ENCODE measurements around the gene OPHN1.
"Not testable (repeated sequence)": the region's sequence is repeated elsewhere in the genome, so short reads cannot be mapped to it uniquely, and the experiment has no call there.

Gene OPHN1

DNA sequence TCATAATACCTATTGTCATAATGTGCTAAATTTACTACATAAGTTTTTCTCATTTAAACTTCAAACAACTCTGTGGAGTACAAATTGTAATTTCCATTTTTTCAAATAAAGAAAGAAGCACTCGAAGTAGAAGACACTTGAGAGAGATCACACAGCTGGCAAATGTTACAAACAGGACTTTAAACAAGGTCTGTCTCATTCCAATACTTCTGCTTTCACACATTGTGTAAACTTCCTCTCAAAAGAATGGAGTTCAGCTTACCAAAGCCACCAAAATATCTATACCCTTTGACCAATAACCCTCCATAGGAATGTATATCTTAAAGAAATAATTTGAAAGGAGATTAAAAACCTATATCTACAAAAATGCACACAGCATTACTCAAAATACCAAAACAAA is 88.3 kb downstream of the OPHN1 start:
- no peak for DNase-seq

DNA sequence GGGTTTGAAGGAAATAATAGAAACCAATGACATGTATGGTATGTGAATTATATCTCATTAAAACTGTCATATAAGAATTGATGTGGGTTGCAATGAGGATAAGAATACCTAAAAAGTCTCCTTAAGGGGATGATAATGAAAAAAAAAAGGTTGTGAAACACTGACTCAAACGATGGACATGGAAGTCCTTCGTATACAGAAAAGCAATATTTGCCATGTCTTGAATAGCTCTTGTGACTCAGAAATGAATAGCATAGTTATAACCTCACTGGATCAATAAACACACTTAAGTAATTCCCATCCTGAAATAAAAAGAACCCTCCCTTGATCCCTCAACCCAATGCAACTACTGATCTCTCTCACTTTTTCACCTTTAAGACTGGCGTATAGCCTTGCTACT is 89.7 kb downstream of the OPHN1 start:
- no peak for DNase-seq

DNA sequence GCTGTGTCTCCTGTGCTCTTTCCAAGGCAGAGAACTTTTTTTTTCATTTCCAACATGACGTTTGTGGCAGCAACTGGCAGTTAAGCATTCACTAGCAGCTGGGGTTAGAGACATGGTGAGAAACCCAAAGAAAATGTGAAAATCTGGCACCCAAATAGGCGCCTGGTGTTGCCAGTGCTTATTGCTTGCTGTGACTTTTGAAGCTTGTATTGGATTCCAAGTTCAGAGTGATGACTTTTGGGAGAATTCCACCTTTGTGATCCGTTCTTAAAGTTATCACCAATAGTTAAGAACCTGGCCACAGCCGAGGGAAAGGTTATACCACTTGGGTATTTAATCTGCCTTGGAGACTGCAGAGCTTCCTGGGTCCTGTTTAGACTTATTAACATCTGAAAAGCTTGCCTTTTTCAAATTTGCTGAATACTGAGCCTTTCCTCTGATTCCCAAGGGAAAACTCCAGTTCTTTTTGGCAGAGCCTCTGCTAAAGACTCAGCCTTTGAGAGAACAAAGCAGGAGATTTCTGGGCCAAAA is 101.0 kb downstream of the OPHN1 start:
- DNase-seq, result no peak

DNA sequence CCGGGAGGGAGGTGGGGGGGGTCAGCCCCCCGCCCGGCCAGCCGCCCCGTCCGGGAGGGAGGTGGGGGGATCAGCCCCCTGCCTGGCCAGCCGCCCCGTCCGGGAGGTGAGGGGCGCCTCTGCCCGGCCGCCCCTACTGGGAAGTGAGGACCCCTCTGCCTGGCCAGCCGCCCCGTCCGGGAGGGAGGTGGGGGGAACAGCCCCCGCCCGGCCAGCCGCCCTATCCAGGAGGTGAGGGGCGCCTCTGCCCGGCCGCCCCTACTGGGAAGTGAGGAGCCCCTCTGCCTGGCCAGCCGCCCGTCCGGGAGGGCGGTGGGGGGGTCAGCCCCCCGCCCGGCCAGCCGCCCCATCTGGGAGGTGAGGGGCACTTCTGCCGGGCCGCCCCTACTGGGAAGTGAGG is 106.5 kb downstream of the OPHN1 start:
- not testable (repeated sequence) for DNase-seq

DNA sequence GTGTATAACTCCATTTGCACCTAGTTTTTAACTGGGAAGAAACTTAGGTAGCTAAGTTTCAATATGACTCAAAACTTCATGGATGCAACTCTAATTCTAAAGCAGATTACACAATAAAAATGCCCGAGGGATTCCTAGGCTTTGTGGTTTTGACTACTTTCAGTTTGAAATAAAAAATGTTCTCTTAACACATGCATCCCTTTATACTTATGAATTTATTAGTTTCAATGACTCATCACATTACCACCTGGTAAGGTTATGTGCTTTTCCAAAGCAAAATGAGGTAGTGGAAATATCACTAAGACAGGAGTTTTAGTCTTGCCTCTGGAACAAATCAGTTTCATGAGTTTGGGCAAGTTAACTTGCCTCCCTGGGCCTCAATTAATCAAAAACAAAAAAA is 125.5 kb downstream of the OPHN1 start:
- DNase-seq, result no peak

DNA sequence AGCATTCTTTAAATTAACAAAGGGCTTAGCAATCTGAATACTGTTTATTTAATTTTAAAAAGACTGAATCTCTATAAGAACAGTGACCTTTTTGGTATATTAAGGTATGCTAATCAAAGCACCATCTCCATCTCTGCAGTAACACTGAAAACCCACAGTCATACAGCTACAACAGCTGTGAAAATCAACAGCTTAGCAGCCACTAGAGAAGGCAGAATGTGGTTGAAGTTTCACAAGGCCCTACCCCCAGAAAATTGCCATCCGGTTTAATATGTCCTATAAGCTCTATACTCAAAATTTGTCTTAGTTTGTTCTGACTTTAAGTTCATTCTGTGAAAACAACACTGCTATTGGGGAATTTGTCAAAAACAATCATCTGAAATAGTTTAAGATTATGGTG is 128.7 kb downstream of the OPHN1 start:
- no peak for DNase-seq

DNA sequence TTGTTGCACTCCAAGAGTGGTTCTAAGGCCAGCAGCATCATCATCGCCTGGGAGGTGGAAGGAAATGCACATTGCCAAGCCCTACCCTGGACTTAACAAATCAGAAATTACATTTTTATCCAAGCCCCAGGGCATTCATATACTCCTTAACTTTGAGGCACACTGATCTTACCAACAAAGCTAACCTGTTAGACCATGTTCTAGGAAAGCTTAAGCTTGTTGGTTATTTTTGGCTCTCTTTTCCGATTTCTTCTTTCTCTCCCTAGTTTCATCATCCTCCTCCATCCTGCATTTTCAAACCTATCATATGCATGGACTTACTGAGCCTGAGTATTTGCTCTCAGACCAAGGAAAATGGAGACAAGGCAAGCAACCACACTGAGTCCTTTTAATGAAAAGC is 133.4 kb downstream of the OPHN1 start:
- DNase-seq, result no peak

DNA sequence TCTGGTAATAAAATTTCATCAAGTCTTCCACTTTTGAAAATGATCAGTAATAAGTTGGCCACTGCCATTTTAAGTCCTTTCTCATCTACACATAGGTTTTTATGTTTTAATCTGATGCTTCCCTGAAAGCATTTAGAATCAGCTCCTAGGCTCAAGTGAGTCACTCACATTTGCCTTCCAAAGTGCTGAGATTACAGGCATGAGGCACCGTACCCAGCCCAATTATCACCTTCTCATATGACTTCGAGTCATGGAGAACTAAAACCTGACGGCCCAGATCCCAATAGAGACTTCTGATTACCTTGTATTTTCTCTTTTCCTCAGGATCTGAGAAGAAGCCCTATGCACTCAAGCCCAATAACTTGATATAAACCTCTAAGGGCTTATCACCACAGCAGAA is 140.8 kb downstream of the OPHN1 start:
- DNase-seq, result no peak

DNA sequence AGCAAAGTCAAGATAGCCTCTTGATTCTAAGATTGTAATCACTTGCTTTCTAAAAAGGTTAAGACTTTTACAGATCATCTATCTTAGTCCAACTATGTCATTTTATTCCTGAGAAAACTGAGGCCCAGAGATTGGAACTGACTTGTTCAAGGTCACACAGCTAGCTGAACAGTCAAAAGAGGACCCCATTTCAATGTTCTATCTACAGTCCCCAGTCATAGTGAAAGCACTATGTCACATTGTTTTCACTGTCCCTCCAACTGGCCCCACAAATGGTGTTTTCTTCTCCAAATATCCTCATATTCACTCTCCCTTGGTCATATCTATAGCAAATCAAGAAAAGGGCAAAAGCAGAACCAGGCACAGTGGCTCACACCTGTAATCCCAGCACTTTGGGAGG is 145.2 kb downstream of the OPHN1 start:
- no peak for DNase-seq

DNA sequence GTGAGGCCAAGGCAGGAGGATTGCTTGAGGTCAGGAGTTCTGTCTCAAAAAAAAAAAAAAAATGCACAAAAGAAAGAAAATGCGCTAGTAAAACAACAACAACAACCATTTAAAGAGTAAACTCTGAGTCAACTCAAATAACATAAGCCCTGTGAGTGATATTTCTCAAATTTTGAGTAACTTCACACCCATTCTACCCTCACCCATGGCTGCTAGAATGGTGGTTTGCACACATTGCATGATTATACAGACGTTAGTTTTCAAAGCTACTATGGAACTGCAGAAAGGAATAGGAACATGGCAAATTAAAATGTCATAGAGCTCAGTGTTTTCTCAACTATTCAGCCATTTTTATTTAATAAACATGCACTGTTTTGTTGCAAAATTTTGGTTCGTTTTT is 145.9 kb downstream of the OPHN1 start:
- no peak for DNase-seq

DNA sequence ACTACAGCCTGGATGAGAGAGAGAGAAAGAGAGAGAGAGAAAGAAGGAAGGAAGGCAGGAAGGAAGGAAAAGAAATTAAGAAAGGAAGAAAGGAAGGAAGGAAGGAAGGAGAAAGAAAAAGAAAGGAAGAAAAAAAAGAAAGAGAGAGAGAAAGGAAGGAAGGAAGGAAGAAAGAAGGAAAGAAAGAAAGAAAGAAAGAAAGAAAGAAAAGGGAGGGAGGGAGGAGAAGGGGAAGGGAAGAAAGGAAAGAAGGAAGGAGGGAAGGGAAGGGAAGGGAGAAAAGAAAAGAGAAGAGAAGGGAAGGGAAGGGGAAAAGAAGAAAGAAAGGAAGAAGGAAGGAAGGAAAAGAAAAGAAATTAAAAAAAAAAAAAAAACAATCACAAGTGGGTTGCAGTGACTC is 146.3 kb downstream of the OPHN1 start:
- DNase-seq, result no peak

DNA sequence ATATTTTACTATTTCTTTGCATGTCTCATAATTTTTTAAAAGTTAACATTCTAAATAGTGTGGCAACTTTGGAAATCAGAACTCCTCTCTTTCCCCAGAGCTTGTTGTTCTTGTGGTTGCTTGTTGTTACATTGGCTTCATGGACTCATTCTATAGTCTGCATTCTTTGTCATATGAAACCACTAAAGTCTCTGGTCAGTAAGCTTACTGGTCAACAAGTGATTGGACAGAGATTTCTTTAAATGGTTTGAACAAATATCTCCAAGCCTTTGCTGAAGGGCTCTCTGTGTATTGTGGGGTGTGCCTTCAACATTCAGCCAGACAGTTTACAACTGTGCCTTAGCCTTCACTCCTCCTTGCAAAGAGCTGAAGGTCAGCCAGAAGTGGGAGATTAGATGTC is 147.2 kb downstream of the OPHN1 start:
- DNase-seq, result no peak

DNA sequence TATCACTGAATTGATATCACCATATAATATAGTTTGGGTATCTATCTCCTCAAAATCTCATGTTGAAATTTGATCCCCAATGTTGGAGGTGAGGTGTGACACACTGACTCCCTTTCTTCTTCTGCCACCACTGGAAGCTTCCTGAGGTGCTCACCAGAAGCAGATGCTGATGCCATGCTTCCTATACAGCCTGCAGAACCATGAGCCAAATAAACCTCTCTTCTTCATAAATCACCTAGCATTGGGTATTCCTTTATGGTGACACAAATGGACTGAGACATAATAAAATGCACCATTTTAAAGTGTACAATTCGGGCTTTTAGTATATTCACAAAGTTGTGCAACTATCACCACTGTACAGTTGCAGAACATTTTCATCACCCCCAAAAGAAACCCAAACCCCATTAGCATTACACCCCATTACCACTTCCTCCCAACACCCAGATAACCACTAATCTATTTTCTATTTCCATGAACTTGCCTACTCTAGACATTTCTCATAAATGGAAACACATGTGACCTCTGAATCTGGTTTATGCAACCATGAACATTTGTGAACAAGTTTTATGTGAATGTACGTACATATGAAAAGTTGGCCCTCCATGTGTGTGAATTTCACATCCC is 148.9 kb downstream of the OPHN1 start:
- DNase-seq, result no peak

DNA sequence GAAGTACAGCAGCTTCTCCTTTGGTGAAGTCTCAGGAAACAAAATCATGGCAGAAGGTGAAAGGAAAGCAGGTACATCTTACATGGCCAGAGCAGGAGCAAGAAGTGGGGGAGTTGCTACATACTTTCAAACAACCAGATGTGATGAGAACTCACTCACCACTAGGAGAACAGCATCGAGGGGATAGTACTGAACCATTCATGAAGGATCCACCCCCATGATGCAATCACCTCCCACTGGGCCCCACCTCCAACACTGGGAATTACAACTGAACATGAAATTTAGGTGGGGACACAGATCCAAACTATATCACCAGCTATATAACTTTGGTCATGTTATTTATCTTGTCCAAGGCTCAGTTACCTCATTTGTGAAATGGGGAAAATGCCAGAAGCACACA is 159.4 kb downstream of the OPHN1 start:
- DNase-seq, result no peak

DNA sequence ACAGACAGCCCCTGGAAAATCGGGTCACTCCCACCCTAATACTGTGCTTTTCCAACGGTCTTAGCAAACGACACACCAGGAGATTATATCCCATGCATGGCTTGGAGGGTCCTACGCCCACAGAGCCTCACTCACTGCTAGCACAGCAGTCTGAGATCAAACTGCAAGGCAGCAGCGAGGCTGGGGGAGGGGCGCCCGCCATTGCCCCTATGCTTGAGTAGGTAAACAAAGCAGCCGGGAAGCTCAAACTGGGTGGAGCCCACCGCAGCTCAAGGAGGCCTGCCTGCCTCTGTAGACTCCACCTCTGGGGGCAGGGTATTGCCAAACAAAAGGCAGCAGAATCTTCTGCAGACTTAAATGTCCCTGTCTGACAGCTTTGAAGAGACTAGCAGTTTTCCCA is 168.5 kb downstream of the OPHN1 start:
- DNase-seq, result not testable (repeated sequence)

DNA sequence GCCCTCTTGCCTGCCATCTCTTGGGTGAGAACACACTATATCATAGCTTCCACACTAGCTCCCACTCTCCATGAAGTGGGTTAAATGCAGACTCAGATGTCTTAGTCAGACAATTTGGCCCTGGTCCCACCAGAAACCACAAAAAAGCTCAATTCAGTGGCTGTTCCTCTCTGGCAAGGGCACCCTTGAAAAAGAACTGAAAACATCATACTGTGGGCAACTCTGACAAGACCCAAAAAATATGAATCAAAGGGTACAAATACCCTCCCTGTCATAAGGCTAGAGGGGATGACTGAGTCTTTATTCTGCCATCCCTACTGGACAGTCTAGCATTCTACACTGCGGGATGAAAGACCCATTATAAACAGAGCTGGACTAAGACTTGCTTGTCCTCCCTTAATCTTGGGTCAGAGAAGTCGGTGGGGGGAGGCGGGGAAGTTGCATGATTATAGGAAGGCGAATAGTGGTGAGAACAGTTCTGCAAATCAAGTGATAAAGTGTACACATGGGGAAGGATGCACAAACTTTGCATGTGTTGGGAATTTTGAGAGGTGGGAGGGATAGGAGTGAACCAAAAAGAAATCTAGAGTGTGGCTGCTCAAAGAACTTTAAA is 172.1 kb downstream of the OPHN1 start:
- DNase-seq, result no peak

DNA sequence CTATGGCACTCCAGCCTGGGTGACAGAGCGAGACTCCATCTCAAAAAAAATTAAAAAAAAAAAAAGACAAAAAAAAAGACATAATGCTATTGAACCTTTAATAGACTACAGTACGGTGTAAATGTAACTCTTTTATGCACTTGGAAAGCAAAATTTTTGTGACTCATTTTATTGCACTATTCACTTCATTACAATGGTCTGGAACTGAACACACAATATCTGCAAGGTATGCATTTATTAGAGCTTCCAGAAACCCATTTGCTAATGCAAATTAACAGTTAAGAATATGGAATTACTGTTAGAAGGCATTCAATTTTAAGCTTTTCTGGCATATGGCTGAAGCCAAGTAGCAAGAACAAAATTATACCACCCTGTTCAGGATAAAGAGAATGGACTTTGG is 176.3 kb downstream of the OPHN1 start:
- DNase-seq, result no peak

DNA sequence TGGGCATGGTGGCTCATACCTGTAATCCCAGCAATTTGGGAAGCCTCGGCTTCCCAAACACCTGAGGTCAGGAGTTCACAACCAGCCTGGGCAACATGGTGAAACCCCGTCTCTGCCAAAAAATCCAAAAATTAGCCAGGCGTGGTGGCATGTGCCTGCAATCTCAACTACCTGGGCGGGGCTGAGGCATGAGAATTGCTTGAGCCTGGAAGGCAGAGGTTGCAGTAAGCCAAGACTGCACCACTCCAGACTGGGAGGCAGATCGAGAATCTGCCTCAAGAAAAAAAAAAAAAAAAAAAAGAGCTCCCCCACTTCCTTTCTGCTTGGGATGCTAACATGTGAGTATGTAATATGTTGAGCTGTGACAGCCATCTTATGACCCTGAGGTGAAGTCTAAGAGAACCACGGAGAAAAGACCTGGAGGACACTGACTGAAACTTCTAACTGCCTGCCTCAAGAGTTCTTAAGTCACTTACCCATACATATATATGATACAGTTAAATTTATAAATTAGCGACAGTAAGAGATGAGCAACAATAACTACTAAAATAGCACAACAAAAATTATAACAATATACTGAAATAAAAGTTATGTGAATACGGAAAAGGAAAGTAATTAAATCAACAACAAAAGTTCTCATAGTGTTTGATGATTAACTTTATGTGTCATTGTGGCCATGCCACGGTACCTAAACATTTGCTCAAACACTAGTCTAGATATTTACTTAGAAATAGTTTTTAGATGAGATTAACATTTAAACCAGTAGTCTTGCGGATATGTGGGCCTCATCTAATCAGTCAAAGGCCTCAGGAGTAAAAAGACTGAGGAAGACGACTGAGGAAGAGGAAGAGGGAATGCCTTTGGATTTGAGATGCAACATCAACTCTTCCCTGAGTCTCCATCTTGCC is 178.3 kb downstream of the OPHN1 start:
- DNase-seq, result no peak

DNA sequence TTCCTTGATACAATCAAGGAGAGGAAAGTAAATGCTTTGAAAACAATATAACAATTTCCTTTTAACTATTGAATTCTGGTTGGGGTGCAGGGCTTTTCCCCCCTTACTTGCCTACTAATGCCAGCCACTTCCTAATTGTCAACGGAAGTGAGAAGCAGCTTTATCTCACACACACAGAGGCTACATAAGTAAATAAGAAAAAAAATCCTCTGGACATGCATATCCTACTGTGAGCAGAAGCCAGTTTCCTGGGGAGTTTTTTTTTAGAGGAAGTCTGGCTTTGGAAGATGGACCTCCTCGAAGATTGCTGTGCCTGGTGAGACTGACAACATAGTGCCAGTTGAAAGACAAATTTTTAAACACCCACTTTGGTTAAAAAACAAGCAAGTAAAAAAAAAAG is 180.6 kb downstream of the OPHN1 start:
- no peak for DNase-seq

DNA sequence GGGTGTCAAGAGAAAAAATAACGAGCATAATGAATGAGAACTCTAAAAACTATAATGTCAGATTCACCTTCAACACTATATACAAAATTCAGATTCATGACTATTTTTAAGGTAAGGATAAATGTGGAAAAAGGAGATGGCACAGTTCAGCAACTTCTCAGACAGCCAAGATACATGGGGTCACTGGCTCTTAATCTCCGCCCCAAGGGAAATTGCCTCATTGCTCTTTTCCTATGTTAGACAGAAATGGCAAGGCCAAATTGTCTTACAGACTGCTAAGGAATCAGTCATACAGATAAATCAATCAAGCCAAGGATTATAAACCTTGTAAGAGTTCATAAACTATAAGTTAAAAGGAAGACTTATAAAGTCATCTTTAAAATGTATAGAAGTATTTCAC is 183.4 kb downstream of the OPHN1 start:
- DNase-seq, result no peak

DNA sequence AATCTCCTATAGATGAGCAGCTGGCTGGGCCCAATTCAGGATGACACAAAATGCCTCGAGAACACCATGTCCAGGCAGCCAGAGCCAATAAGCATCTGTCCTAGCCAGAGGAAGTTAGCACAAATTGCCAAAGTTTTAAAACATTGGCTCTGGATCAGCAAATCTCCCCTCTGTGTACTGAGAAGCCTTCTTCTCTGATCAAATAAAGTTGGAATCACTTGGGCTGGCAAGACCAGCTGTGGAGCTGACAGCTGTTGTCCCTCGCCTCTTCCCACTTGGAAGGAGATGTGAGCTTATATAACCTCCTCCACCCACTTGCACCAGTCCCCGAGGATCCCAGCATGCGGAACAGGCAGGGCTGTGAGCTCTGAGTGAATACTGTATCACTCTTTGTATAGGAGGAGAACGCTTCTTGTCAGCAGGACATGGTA is 183.9 kb downstream of the OPHN1 start:
- no peak for DNase-seq

DNA sequence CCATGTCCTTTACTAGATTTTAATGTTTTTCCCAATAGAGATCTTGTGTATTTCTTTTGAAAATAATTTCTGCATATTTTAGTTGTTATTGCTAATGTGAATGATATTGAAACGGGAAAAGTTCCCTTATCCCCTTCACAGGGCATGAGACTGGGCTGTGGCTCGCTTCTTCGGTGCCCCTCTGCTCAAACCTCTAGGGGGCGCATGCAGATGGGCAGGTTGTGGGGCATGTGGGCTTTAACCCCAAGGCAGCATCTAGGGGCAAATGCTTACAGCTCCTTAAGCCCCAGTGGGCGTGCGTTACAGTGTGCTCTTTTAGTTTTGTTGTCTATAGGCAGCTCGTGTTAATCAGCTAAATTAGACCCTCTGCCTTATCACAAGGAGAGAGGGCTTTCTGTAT is 194.7 kb downstream of the OPHN1 start:
- DNase-seq, result no peak

DNA sequence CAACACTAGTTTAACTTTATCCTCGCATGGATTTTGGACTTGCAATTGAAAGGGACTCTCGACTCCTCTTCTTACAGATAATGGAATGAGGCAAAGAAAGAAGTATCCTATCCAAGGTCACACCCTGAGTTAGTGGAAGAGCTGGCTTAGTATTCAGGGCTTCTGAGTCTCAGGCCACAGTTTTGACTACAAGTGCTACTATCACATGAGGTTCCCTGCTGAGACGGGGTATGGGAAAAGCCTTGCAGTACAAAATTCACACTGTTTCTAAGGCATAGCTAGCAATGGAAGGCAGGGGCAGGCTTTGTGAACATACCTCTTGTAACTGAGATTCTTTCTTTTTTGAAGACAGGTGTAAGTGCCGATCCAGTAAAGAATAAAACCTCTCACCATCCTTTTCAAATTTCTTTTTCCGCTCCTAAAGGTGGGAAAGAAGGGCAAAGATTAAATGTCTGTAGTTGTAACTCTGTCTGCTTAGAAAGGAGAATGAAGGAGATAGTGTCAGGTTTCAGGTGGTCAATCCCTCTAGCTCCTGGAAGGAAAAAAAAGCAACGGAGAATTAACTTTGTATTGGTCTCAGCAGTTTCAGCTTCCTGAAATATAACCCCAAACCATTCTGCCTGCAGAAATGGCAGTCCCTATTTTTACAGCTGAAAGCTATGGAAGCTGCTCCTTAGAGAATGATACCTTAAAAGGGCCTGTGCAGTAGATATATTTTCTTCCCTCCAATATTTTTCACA is 199.0 kb downstream of the OPHN1 start:
- no peak for DNase-seq

Measured in DMS79 (cell line).